ENCODE results near the gene USO1.

USO1 gene

GRCh38 chr4:75781305-75781704 lies 56.9 kb downstream of the USO1 start:
- H3K27me3 ChIP-seq (ENCODE audit: low read depth, low read length): no peaks in the 10 kb centered on the region
- no peak for TF ChIP-seq EZH2phosphoT487 (IDR thresholded peaks at IDR 0.05; ENCODE audit: low read depth)
- TF ChIP-seq CTCF (IDR thresholded peaks at IDR 0.05; ENCODE audit: low read depth, low read length): no peak
- H3K4me2 ChIP-seq (ENCODE audit: low read length): no peak overlapping the region
- no peak overlapping the region for H3K4me3 ChIP-seq (ENCODE audit: low read length)
- no peaks in the 10 kb centered on the region for H3K9me3 ChIP-seq (ENCODE audit: insufficient read depth, low read length)
- no peak overlapping the region for H3K27ac ChIP-seq (ENCODE audit: low read length)
- peaks cover 61% of the 10 kb centered on the region for H3K36me3 ChIP-seq (replicated peaks; ENCODE audit: low read depth, low read length)
- peaks cover 10% of the 10 kb centered on the region for H3K4me1 ChIP-seq (ENCODE audit: low read length)
- no peaks in the 10 kb centered on the region for H3K79me2 ChIP-seq (ENCODE audit: low read length)
- H4K20me1 ChIP-seq (ENCODE audit: insufficient read depth, low read length): no peaks in the 10 kb centered on the region
- H2AFZ ChIP-seq (ENCODE audit: low read depth, low read length): no peak overlapping the region
- no peak overlapping the region for H3K9ac ChIP-seq (ENCODE audit: low read length)

- Histone ChIP-seq H3K27me3 (ENCODE audit: low read depth, low read length) (no peaks in the 10 kb centered on the region), H3K36me3 (replicated peaks; ENCODE audit: low read depth, low read length) (peaks cover 38% of the 10 kb centered on the region), H3K79me2 (ENCODE audit: low read length) (no peaks in the 10 kb centered on the region), H4K20me1 (ENCODE audit: insufficient read depth, low read length) (peaks cover 4% of the 10 kb centered on the region; the same call in 1 of the 2 replicates), H2AFZ (ENCODE audit: low read depth, low read length) (no peak overlapping the region), H3K9ac (ENCODE audit: low read length) (no peak overlapping the region), H3K27ac (ENCODE audit: low read length) (peak overlapping the region; percentile 15; the same call in 1 of the 2 replicates), H3K4me2 (ENCODE audit: low read length) (no peak overlapping the region), H3K4me1 (ENCODE audit: low read length) (peaks cover 26% of the 10 kb centered on the region), H3K4me3 (ENCODE audit: low read length) (no peak overlapping the region), H3K9me3 (ENCODE audit: insufficient read depth, low read length) (no peaks in the 10 kb centered on the region)
- TF ChIP-seq CTCF (IDR thresholded peaks at IDR 0.05; ENCODE audit: low read depth, low read length) (no peak), EZH2phosphoT487 (IDR thresholded peaks at IDR 0.05; ENCODE audit: low read depth) (no peak)
Measured at GRCh38 chr4:75786526-75786925, 62.1 kb downstream of the USO1 start.

- H3K4me3 ChIP-seq (ENCODE audit: low read length): no peak overlapping the region
- TF ChIP-seq EZH2phosphoT487 (IDR thresholded peaks at IDR 0.05; ENCODE audit: low read depth) (no peak), CTCF (IDR thresholded peaks at IDR 0.05; ENCODE audit: low read depth, low read length) (no peak)
- H3K4me2 ChIP-seq (ENCODE audit: low read length): no peak overlapping the region
- H2AFZ ChIP-seq (ENCODE audit: low read depth, low read length): no peak overlapping the region
- no peaks in the 10 kb centered on the region for H3K9me3 ChIP-seq (ENCODE audit: insufficient read depth, low read length)
- no peak overlapping the region for H3K9ac ChIP-seq (ENCODE audit: low read length)
- H4K20me1 ChIP-seq (ENCODE audit: insufficient read depth, low read length): peaks cover 4% of the 10 kb centered on the region; the same call in 1 of the 2 replicates
- H3K4me1 ChIP-seq (ENCODE audit: low read length): peaks cover 26% of the 10 kb centered on the region
- no peaks in the 10 kb centered on the region for H3K27me3 ChIP-seq (ENCODE audit: low read depth, low read length)
- H3K79me2 ChIP-seq (ENCODE audit: low read length): no peaks in the 10 kb centered on the region
- H3K27ac ChIP-seq (ENCODE audit: low read length): peak overlapping the region; percentile 15; the same call in 1 of the 2 replicates
- H3K36me3 ChIP-seq (replicated peaks; ENCODE audit: low read depth, low read length): peaks cover 38% of the 10 kb centered on the region
Measured at GRCh38 chr4:75786938-75787337, 62.6 kb downstream of the USO1 start.

GRCh38 chr4:75790024-75790423 lies 65.6 kb downstream of the USO1 start:
- Histone ChIP-seq H3K9ac (ENCODE audit: low read length) (no peak overlapping the region), H3K4me1 (ENCODE audit: low read length) (peaks cover 26% of the 10 kb centered on the region), H4K20me1 (ENCODE audit: insufficient read depth, low read length) (peaks cover 4% of the 10 kb centered on the region; the same call in 1 of the 2 replicates), H3K79me2 (ENCODE audit: low read length) (no peaks in the 10 kb centered on the region), H3K4me2 (ENCODE audit: low read length) (peak overlapping the region; percentile 31), H3K27ac (ENCODE audit: low read length) (peak overlapping the region; percentile 54), H3K9me3 (ENCODE audit: insufficient read depth, low read length) (no peaks in the 10 kb centered on the region), H3K4me3 (ENCODE audit: low read length) (0 out of 2 replicates have a peak overlapping the region, but pooled peaks have one; percentile 2), H3K27me3 (ENCODE audit: low read depth, low read length) (no peaks in the 10 kb centered on the region), H3K36me3 (replicated peaks; ENCODE audit: low read depth, low read length) (peaks cover 30% of the 10 kb centered on the region), H2AFZ (ENCODE audit: low read depth, low read length) (no peak overlapping the region)
- no peak for TF ChIP-seq EZH2phosphoT487 (IDR thresholded peaks at IDR 0.05; ENCODE audit: low read depth)
- TF ChIP-seq CTCF (IDR thresholded peaks at IDR 0.05; ENCODE audit: low read depth, low read length): no peak
